Sigmoid colon (tissue), 7 donors: ENCODE measurements around the gene TOLLIP. TPM values are rescaled to one million over a fixed set of nuclear protein-coding genes. Genes with fewer than 3 reads are reported as not detected.

Source experiments
- DNase-seq: peaks from one replicate; pipeline ENCODE4 v3.0.0-alpha.2; 2019
- H3K27ac ChIP-seq, 4 donors: fragments of 200-600 bp; sonication (generic); one replicate each; pipeline ENCODE4 v1.5.1; 2016 to 2019; ENCODE audit warnings: mild to moderate bottlenecking in 1 of 4
- H3K27me3 ChIP-seq, 3 donors: fragments of 200-600 bp; sonication (generic); one replicate each; pipeline ENCODE4 v1.5.1; 2019; ENCODE audit warnings: mild to moderate bottlenecking in 1 of 3
- H3K36me3 ChIP-seq, 4 donors: fragments of 200-600 bp; sonication (generic); one replicate each; pipeline ENCODE4 v1.5.1; 2016 to 2019
- H3K4me1 ChIP-seq, 4 donors: fragments of 200-600 bp; sonication (generic); one replicate each; pipeline ENCODE4 v1.5.1; 2017 to 2019
- H3K4me3 ChIP-seq, 4 donors: fragments of 200-600 bp; sonication (generic); one replicate each; pipeline ENCODE4 v1.5.1; 2017 to 2019; ENCODE audit warnings: mild to moderate bottlenecking in 2 of 4, moderate library complexity in 1 of 4
- H3K9me3 ChIP-seq, 4 donors: fragments of 200-600 bp in 3 of 4; sonication (generic) in 3 of 4; one replicate each; pipeline versions ENCODE4 v1.5.1 to v1.6.1; 2013 to 2019
- EP300 ChIP-seq, 4 donors: sonication (generic); formaldehyde crosslinking; IDR thresholded peaks; one replicate each; pipeline ENCODE4 v1.6.1; 2017; ENCODE audit warnings: antibody characterized with exemption in 4 of 4
- POLR2A ChIP-seq, 2 donors: fragments of 450-650 bp; IDR thresholded peaks; one replicate each; pipeline ENCODE4 v1.6.1; 2016; ENCODE audit warnings: antibody characterized with exemption in 2 of 2, mild to moderate bottlenecking in 2 of 2, moderate library complexity in 2 of 2
- POLR2AphosphoS5 ChIP-seq, 4 donors: sonication (generic); formaldehyde crosslinking; IDR thresholded peaks; one replicate each; pipeline ENCODE4 v1.6.1; 2017; ENCODE audit warnings: antibody characterized with exemption in 4 of 4
- WGBS, 2 donors: extraction: QIAGEN DNeasy Blood & Tissue Kit; methylation state at CpG; one replicate each; pipeline ENCODE4 v1.1.7; 2013; 5-methylcytosine and 5-hydroxymethylcytosine counted together
- intact Hi-C: fragments of 100-400 bp; cut with DNase I; formaldehyde crosslinking; loops from one replicate; pipeline ENCODE4 v1.15.1; 2023
- polyA plus RNA-seq, 3 donors: library from polyadenylated mRNA; stranded (reverse); fragments of 200-250 nt; gene quantifications; one replicate each; pipeline ENCODE4 v1.2.3, GENCODE V29; 2013
- total RNA-seq, 4 donors: library from RNA; depleted of rRNA; stranded (reverse); fragments of >200 nt; gene quantifications; one replicate each; pipeline ENCODE4 v1.1.0, GENCODE V29; 2016
- TF ChIP-seq, protein P1 (sequence below), 4 experiments: fragments of 450-650 bp in 3 of 4; fragments of 200-600 bp in 1 of 4; IDR thresholded peaks; one replicate each; pipeline ENCODE4 v1.5.1; 2016 to 2019; ENCODE audit warnings: antibody characterized with exemption in 4 of 4, mild to moderate bottlenecking in 3 of 4, moderate library complexity in 2 of 4
- donor health status: healthy with polysubstance abuse.
- donor health status: Bipolar disorder and iron deficiency.
- donor health status: healthy.

The TOLLIP gene
- total and polyA plus RNA-seq, 7 donors, result 25.0 to 41.2 (median 36.9) TPM

DNA sequence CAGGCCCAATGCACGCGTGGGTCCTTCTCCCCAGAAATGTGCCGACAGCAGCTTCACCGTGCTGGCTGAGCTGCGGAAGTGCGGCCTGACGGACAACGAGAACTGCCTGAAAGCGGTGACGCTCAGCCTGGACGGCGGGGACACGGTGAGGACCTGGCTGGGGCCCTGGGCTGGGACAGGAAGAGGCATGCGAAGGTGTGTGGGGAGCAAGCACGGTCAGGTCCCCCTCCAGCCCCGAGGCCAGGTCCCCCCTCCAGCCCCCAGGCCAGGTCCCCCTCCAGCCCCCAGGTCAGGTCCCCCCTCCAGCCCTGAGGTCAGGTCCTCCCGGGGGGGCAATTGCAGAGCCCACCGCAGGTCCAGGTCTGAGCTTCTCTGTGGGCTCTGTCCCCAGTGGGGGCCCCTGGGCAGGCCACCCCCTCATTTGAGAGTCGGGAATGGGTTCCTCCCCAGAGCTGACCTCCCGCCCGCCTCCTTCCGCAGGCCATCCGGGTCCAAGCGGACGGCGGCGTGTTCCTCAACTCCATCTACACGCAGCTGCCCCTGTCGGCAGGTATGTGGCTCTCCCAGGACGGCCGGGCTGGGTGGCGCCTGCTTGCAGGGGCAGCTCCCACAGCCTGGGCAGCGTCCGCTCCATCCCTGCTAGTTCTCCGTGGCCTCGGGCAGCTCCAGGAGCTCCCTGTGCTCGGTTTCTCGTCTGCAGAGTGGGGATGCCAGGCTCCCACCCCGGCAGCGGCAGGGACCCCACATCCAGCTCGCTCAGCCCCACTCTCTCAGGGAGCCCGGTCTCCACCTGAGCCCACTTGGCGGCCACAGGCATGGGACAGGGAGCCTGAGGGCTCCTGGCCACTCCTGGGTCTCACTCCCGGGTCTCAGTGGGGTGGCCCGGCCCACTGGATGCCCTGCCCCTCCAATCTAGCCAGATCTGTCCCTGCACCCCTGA, 78.7 kb downstream of the TOLLIP start:
- intact Hi-C loops, result no loop called here
- H3K4me1 ChIP-seq, result no peaks in the 10 kb centered on the region
- H3K27ac ChIP-seq, result no peak overlapping the region
- no peak for TF ChIP-seq POLR2AphosphoS5 (IDR thresholded peaks at IDR 0.05)
- TF ChIP-seq EP300 (IDR thresholded peaks at IDR 0.05), result no peak
- no peak for TF ChIP-seq POLR2A (IDR thresholded peaks at IDR 0.05)
- TF ChIP-seq, protein P1, sequence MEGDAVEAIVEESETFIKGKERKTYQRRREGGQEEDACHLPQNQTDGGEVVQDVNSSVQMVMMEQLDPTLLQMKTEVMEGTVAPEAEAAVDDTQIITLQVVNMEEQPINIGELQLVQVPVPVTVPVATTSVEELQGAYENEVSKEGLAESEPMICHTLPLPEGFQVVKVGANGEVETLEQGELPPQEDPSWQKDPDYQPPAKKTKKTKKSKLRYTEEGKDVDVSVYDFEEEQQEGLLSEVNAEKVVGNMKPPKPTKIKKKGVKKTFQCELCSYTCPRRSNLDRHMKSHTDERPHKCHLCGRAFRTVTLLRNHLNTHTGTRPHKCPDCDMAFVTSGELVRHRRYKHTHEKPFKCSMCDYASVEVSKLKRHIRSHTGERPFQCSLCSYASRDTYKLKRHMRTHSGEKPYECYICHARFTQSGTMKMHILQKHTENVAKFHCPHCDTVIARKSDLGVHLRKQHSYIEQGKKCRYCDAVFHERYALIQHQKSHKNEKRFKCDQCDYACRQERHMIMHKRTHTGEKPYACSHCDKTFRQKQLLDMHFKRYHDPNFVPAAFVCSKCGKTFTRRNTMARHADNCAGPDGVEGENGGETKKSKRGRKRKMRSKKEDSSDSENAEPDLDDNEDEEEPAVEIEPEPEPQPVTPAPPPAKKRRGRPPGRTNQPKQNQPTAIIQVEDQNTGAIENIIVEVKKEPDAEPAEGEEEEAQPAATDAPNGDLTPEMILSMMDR (IDR thresholded peaks at IDR 0.05), result no peak
- no peak overlapping the region for H3K4me3 ChIP-seq
- H3K9me3 ChIP-seq, result no peaks in the 10 kb centered on the region
- WGBS, 2 donors, result 85 to 87% methylated on average over 45 of the region's 45 CpGs
- H3K27me3 ChIP-seq, result peaks cover 0 to 53% (median 36%) of the 10 kb centered on the region in 3 donors
- H3K36me3 ChIP-seq, result no peaks in the 10 kb centered on the region
- DNase-seq, result peak; percentile 64

DNA sequence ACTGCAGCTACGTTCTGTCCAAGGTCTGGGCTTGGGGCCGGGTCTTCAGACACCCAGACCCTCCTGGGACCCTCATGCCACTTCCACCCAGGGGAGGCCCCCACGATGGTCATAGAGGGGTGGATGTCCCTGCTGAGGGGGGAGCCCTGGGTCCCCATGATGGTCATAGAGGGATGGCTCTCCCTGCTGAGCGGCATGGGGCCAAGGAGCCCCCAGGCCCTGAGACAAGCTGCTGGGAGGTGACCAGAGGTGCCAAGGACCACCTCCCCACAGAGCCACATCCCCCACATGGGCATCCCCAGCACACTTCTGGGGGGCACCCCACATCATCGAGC, 79.3 kb downstream of the TOLLIP start:
- no peaks in the 10 kb centered on the region for H3K36me3 ChIP-seq
- intact Hi-C loops, result no loop called here
- TF ChIP-seq POLR2AphosphoS5 (IDR thresholded peaks at IDR 0.05), result no peak
- peak; percentile 46 for DNase-seq
- peaks cover 0 to 58% (median 36%) of the 10 kb centered on the region in 3 donors for H3K27me3 ChIP-seq
- no peaks in the 10 kb centered on the region for H3K4me1 ChIP-seq
- H3K27ac ChIP-seq, result no peak overlapping the region
- WGBS, 2 donors, result 54 to 72% methylated on average over 5 of the region's 5 CpGs
- H3K9me3 ChIP-seq, result no peaks in the 10 kb centered on the region
- no peak overlapping the region for H3K4me3 ChIP-seq

DNA sequence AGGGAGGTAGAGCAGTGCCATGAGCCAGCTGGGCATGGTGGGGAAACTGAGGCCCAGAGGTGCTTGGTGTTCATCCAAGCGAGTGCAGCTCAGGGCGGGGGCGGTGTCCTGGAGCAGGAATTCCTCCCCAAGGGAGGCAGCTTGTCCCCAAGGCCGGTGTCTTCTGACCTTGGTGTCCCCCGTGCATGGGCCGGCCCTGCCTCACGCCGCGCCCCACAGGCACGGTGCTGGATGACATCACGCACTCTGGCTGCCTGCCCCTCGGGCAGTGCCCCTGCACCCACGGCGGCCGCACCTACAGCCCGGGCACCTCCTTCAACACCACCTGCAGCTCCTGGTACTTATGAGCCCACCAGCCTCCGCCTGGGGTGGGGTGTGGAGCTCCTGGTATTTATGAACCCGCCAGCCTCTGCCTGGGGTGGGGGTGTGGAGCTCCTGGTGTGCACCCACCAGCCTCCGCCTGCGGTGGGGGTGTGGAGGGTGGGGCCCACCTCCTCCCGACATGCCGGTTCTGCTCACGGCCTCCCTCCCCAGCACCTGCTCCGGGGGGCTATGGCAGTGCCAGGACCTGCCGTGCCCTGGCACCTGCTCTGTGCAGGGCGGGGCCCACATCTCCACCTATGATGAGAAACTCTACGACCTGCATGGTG, 79.8 kb downstream of the TOLLIP start:
- peak; percentile 55 for DNase-seq
- WGBS, 2 donors, result 23 to 69% methylated on average over 27 of the region's 27 CpGs
- Histone ChIP-seq H3K27ac (no peak overlapping the region), H3K4me3 (no peak overlapping the region), H3K4me1 (no peaks in the 10 kb centered on the region), H3K36me3 (no peaks in the 10 kb centered on the region), H3K27me3 (peaks cover 0 to 63% (median 38%) of the 10 kb centered on the region in 3 donors), H3K9me3 (no peaks in the 10 kb centered on the region)
- intact Hi-C loops, result no loop called here
- TF ChIP-seq EP300 (IDR thresholded peaks at IDR 0.05) (no peak), POLR2A (IDR thresholded peaks at IDR 0.05) (no peak)

DNA sequence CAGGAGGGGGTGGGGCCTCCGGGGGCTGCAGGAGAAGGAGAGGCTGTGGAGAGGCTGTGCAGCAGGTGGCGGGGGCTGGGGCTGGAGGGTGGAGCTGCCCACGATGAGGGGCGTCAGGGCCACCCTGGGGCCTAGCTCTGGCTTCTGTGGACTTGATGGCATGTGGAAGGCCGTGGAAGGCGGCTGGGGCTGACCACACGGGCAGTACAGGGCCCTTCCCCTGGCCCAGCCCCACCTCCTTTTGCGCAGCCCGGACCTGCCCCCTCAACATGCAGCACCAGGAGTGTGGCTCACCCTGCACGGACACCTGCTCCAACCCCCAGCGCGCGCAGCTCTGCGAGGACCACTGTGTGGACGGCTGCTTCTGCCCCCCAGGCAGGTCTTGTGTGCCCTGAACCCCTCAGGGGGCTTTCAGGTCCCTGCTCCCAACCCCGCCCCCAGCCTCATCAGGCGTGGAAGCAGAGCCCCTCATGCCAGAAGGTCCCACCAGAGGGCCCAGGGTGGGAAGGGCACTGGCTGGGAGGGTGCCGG, 80.4 kb downstream of the TOLLIP start:
- peaks cover 0 to 69% (median 44%) of the 10 kb centered on the region in 3 donors for H3K27me3 ChIP-seq
- H3K4me1 ChIP-seq, result no peaks in the 10 kb centered on the region
- TF ChIP-seq POLR2AphosphoS5 (IDR thresholded peaks at IDR 0.05), result no peak
- TF ChIP-seq POLR2A (IDR thresholded peaks at IDR 0.05), result no peak
- TF ChIP-seq, protein P1 (IDR thresholded peaks at IDR 0.05), result no peak
- TF ChIP-seq EP300 (IDR thresholded peaks at IDR 0.05), result no peak
- intact Hi-C loops, result no loop called here
- no peak overlapping the region for H3K4me3 ChIP-seq
- WGBS, 2 donors, result 60 to 71% methylated on average over 18 of the region's 18 CpGs
- no peak overlapping the region for H3K27ac ChIP-seq
- no peaks in the 10 kb centered on the region for H3K9me3 ChIP-seq
- no peak for DNase-seq
- no peaks in the 10 kb centered on the region for H3K36me3 ChIP-seq

DNA sequence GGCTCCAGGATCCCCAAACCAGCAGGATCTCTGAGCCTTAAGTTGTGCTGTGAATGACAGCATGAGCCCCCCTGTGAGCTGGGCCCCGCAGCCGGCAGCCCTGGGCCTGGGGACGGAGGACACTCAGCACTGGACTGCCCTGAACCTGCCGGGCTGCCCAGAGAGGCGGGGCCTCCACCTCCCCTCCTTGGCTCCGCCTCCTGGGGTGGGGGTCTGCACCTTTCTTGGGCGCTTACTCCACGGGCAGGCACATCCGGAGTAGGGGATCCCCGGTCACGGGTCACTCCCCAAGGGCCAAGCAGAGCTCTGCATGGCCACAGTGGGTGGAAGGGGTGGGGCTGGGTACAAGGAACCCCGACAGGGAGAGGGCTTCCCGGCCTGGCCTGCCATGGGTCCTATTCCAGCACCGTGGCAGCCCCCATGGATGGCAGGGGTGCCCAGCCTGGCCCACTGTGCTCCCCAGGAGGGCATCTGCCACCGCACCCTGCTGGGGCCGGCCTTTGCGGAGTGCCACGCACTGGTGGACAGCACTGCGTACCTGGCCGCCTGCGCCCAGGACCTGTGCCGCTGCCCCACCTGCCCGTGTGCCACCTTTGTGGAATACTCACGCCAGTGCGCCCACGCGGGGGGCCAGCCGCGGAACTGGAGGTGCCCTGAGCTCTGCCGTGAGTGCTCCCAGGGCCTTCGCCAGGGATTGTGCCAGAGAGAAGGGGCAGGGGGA, 81.2 kb downstream of the TOLLIP start:
- TF ChIP-seq EP300 (IDR thresholded peaks at IDR 0.05) (no peak), POLR2AphosphoS5 (IDR thresholded peaks at IDR 0.05) (no peak), POLR2A (IDR thresholded peaks at IDR 0.05) (no peak)
- TF ChIP-seq, protein P1 (IDR thresholded peaks at IDR 0.05), result no peak
- DNase-seq, result peak; percentile 63
- 82 to 85% methylated on average over 31 of the region's 31 CpGs for WGBS, 2 donors

More for the DNA sequence above, 81.2 kb downstream of the TOLLIP start:
- peaks cover 0 to 76% (median 51%) of the 10 kb centered on the region in 3 donors for H3K27me3 ChIP-seq
- no peaks in the 10 kb centered on the region for H3K9me3 ChIP-seq
- intact Hi-C loops, result no loop called here
- H3K4me3 ChIP-seq, result no peak overlapping the region
- no peaks in the 10 kb centered on the region for H3K36me3 ChIP-seq
- H3K27ac ChIP-seq, result no peak overlapping the region
- H3K4me1 ChIP-seq, result no peaks in the 10 kb centered on the region
